ENCODE measurements around the gene SDHB.

SDHB gene

GRCh38 chr1:16975211-16975610, 78.6 kb downstream of the SDHB start:
- Histone ChIP-seq H3F3A (ENCODE audit: insufficient read depth, low read length) (no peaks in the 10 kb centered on the region), H3K4me1 (ENCODE audit: insufficient read depth, low read length, severe bottlenecking) (no peaks in the 10 kb centered on the region), H3K27me3 (ENCODE audit: insufficient read depth, low read length) (peaks cover 4% of the 10 kb centered on the region; the same call in 1 of the 2 replicates), H3K27ac (ENCODE audit: low read depth, low read length, poor library complexity, severe bottlenecking) (no peak overlapping the region), H3K9me3 (ENCODE audit: low read length) (no peaks in the 10 kb centered on the region), H3K4me2 (ENCODE audit: low read length) (no peak overlapping the region), H4K20me1 (ENCODE audit: insufficient read depth, low read length) (no peaks in the 10 kb centered on the region), H3K79me2 (ENCODE audit: insufficient read depth, low read length) (no peaks in the 10 kb centered on the region), H3K9ac (ENCODE audit: low read length) (no peak overlapping the region), H3K4me3 (ENCODE audit: low read depth, low read length, poor library complexity, severe bottlenecking) (no peak overlapping the region), H3K9me2 (ENCODE audit: low read depth, low read length) (no peaks in the 10 kb centered on the region), H2AFZ (ENCODE audit: low read length) (no peak overlapping the region), H3K36me3 (ENCODE audit: insufficient read depth, low read length) (no peaks in the 10 kb centered on the region)
- no peak for TF ChIP-seq EZH2 (IDR thresholded peaks at IDR 0.05; ENCODE audit: borderline replicate concordance, low read length)
- TF ChIP-seq CTCF (IDR thresholded peaks at IDR 0.05; ENCODE audit: low read length): no peak

GRCh38 chr1:16973215-16973614, 80.6 kb downstream of the SDHB start:
- Histone ChIP-seq H3K27ac (ENCODE audit: low read depth, low read length, poor library complexity, severe bottlenecking) (no peak overlapping the region), H2AFZ (ENCODE audit: low read length) (no peak overlapping the region), H3K4me3 (ENCODE audit: low read depth, low read length, poor library complexity, severe bottlenecking) (no peak overlapping the region), H3K27me3 (ENCODE audit: insufficient read depth, low read length) (no peaks in the 10 kb centered on the region; the same call in 1 of the 2 replicates), H3K79me2 (ENCODE audit: insufficient read depth, low read length) (no peaks in the 10 kb centered on the region), H3K4me2 (ENCODE audit: low read length) (no peak overlapping the region), H3K36me3 (ENCODE audit: insufficient read depth, low read length) (no peaks in the 10 kb centered on the region), H4K20me1 (ENCODE audit: insufficient read depth, low read length) (no peaks in the 10 kb centered on the region), H3K9me2 (ENCODE audit: low read depth, low read length) (no peaks in the 10 kb centered on the region), H3K4me1 (ENCODE audit: insufficient read depth, low read length, severe bottlenecking) (no peaks in the 10 kb centered on the region), H3K9me3 (ENCODE audit: low read length) (no peaks in the 10 kb centered on the region), H3K9ac (ENCODE audit: low read length) (no peak overlapping the region), H3F3A (ENCODE audit: insufficient read depth, low read length) (no peaks in the 10 kb centered on the region)
- no peak for TF ChIP-seq EZH2 (IDR thresholded peaks at IDR 0.05; ENCODE audit: borderline replicate concordance, low read length)

GRCh38 chr1:16972189-16972895, 81.5 kb downstream of the SDHB start:
- TF ChIP-seq EZH2 (IDR thresholded peaks at IDR 0.05; ENCODE audit: borderline replicate concordance, low read length): no peak
- TF ChIP-seq CTCF (IDR thresholded peaks at IDR 0.05; ENCODE audit: low read length): no peak
- Histone ChIP-seq H3K4me1 (ENCODE audit: insufficient read depth, low read length, severe bottlenecking) (no peaks in the 10 kb centered on the region), H4K20me1 (ENCODE audit: insufficient read depth, low read length) (no peaks in the 10 kb centered on the region), H3K36me3 (ENCODE audit: insufficient read depth, low read length) (no peaks in the 10 kb centered on the region), H3K79me2 (ENCODE audit: insufficient read depth, low read length) (no peaks in the 10 kb centered on the region), H3K27ac (ENCODE audit: low read depth, low read length, poor library complexity, severe bottlenecking) (no peak overlapping the region), H3F3A (ENCODE audit: insufficient read depth, low read length) (no peaks in the 10 kb centered on the region), H3K4me3 (ENCODE audit: low read depth, low read length, poor library complexity, severe bottlenecking) (no peak overlapping the region), H3K9me3 (ENCODE audit: low read length) (no peaks in the 10 kb centered on the region), H3K4me2 (ENCODE audit: low read length) (no peak overlapping the region), H3K9ac (ENCODE audit: low read length) (no peak overlapping the region), H2AFZ (ENCODE audit: low read length) (no peak overlapping the region), H3K27me3 (ENCODE audit: insufficient read depth, low read length) (no peaks in the 10 kb centered on the region; the same call in 1 of the 2 replicates), H3K9me2 (ENCODE audit: low read depth, low read length) (no peaks in the 10 kb centered on the region)
